IMR-90 (cell line): ENCODE results near the gene INSM1. TPM values are rescaled to one million over a fixed set of nuclear protein-coding genes. Genes with fewer than 3 reads are reported as not detected.

Experiments used
- ATAC-seq: fragments of 200-7000 bp; cut with Tn5 transposase; 2 replicates; pipeline ENCODE4 v1.9.1; 2020; ENCODE audit warnings: low read depth, mild to moderate bottlenecking, moderate library complexity
- BruUV-seq: library from RNA; stranded (reverse); fragments of 400-500 nt; replicated peaks from 2 replicates; lab custom pipeline; 2021; lab: Mats Ljungman, UMichigan
- CTCF ChIA-PET: fragments of 300-600 bp; formaldehyde crosslinking; extraction: SDS; loops from one replicate; lab custom pipeline; 2021; ENCODE audit warnings: antibody characterized with exemption; lab: Yijun Ruan, JAX
- POLR2A ChIA-PET: fragments of 300-600 bp; sonication (Branson Sonifier 250); formaldehyde crosslinking; loops from one replicate; lab custom pipeline; 2022; ENCODE audit warnings: antibody characterized with exemption; ENCODE audit not compliant: unreplicated experiment; lab: Charles Lee
- DNase-seq: peaks from one replicate; pipeline ENCODE4 v3.0.0; 2013
- H2AFZ ChIP-seq: replicated peaks from 2 replicates; pipeline ENCODE3; 2013; ENCODE audit warnings: low read length, mild to moderate bottlenecking; ENCODE audit not compliant: poor library complexity
- H2AK5ac ChIP-seq: 2 replicates; pipeline ENCODE4 v1.6.1; 2013; ENCODE audit warnings: low read depth, low read length, inconsistent platforms
- H2AK9ac ChIP-seq: replicated peaks from 2 replicates; pipeline ENCODE3; 2013; ENCODE audit warnings: mild to moderate bottlenecking, low read depth, low read length, moderate library complexity; ENCODE audit not compliant: poor library complexity
- H2BK120ac ChIP-seq: 2 replicates; pipeline ENCODE4 v1.6.1; 2013; ENCODE audit warnings: low read depth, low read length, inconsistent platforms
- H2BK15ac ChIP-seq: 3 replicates; pipeline ENCODE4 v1.6.1; 2013; ENCODE audit warnings: low read depth, low read length, inconsistent platforms
- H2BK20ac ChIP-seq: 2 replicates; pipeline ENCODE4 v1.6.1; 2013; ENCODE audit warnings: low read depth, mild to moderate bottlenecking, inconsistent platforms, low read length, moderate library complexity
- H2BK5ac ChIP-seq: 2 replicates; pipeline ENCODE4 v1.6.1; 2013; ENCODE audit warnings: mild to moderate bottlenecking, low read depth, low read length, inconsistent platforms; ENCODE audit not compliant: poor library complexity, severe bottlenecking
- H3K14ac ChIP-seq: replicated peaks from 2 replicates; pipeline ENCODE4 v1.6.1; 2013; ENCODE audit warnings: low read depth, low read length, inconsistent platforms
- H3K18ac ChIP-seq: 2 replicates; pipeline ENCODE4 v1.6.1; 2013; ENCODE audit warnings: low read depth, low read length, control low read depth
- H3K23ac ChIP-seq: 2 replicates; pipeline ENCODE4 v1.6.1; 2013; ENCODE audit warnings: low read depth, low read length, inconsistent platforms
- H3K27ac ChIP-seq: 2 replicates; pipeline ENCODE4 v1.5.1; 2013; ENCODE audit warnings: mild to moderate bottlenecking, control low read depth, low read length; ENCODE audit not compliant: insufficient read depth
- H3K27me3 ChIP-seq: 2 replicates; pipeline ENCODE4 v1.6.1; 2013; ENCODE audit warnings: low read length; ENCODE audit not compliant: control insufficient read depth, insufficient read depth
- H3K36me3 ChIP-seq: 2 replicates; pipeline ENCODE4 v1.6.1; 2013; ENCODE audit warnings: low read length, mixed read lengths; ENCODE audit not compliant: control insufficient read depth, insufficient read depth
- H3K4ac ChIP-seq: 2 replicates; pipeline ENCODE4 v1.6.1; 2013; ENCODE audit warnings: low read depth, low read length, inconsistent platforms
- H3K4me1 ChIP-seq: 2 replicates; pipeline ENCODE4 v1.6.1; 2013; ENCODE audit warnings: low read length, mixed read lengths; ENCODE audit not compliant: control insufficient read depth, insufficient read depth
- H3K4me2 ChIP-seq: 2 replicates; pipeline ENCODE4 v1.6.1; 2013; ENCODE audit warnings: low read depth, mild to moderate bottlenecking, control low read depth, low read length, moderate library complexity
- H3K4me3 ChIP-seq: 2 replicates; pipeline ENCODE4 v1.5.1; 2013; ENCODE audit warnings: low read depth, mild to moderate bottlenecking, control low read depth, low read length, moderate library complexity; ENCODE audit not compliant: insufficient read depth
- H3K56ac ChIP-seq: 2 replicates; pipeline ENCODE4 v1.6.1; 2013; ENCODE audit warnings: low read length, inconsistent platforms; ENCODE audit not compliant: insufficient read depth; ENCODE audit errors: extremely low read depth
- H3K79me1 ChIP-seq, 2 experiments: 2 replicates each; pipeline ENCODE4 v1.6.1; 2013; ENCODE audit warnings: low read length in 2 of 2, inconsistent platforms in 1 of 2, low read depth in 1 of 2
- H3K9ac ChIP-seq: 2 replicates; pipeline ENCODE4 v1.6.1; 2013; ENCODE audit warnings: low read depth, low read length, control low read depth
- H3K9me1 ChIP-seq: 2 replicates; pipeline ENCODE4 v1.6.1; 2013; ENCODE audit warnings: low read length, inconsistent platforms; ENCODE audit not compliant: insufficient read depth
- H3K9me3 ChIP-seq: 2 replicates; pipeline ENCODE4 v1.6.1; 2013; ENCODE audit warnings: low read length; ENCODE audit not compliant: control insufficient read depth, insufficient read depth
- H4K20me1 ChIP-seq: 2 replicates; pipeline ENCODE4 v1.6.1; 2013; ENCODE audit warnings: low read length, inconsistent platforms; ENCODE audit not compliant: insufficient read depth
- H4K5ac ChIP-seq: 2 replicates; pipeline ENCODE4 v1.6.1; 2013; ENCODE audit warnings: mild to moderate bottlenecking, low read depth, low read length, control low read depth
- H4K8ac ChIP-seq, 2 experiments: 2 replicates each; pipeline ENCODE4 v1.6.1; 2013; ENCODE audit warnings: low read depth in 2 of 2, low read length in 2 of 2, control low read depth in 1 of 2, inconsistent platforms in 1 of 2
- H4K91ac ChIP-seq: 2 replicates; pipeline ENCODE4 v1.6.1; 2013; ENCODE audit warnings: low read depth, low read length, inconsistent platforms; ENCODE audit not compliant: insufficient read depth
- CHD1 ChIP-seq: IDR thresholded peaks from 2 replicates; pipeline ENCODE4 v1.6.1; 2012; ENCODE audit warnings: low read depth, low read length, improper control_type of control experiment
- ELK1 ChIP-seq: fragments of 150-350 bp; IDR thresholded peaks from 2 replicates; pipeline ENCODE4 v1.6.1; 2016; ENCODE audit warnings: low read depth, mild to moderate bottlenecking, low read length, moderate library complexity, borderline replicate concordance
- MAFK ChIP-seq: IDR thresholded peaks from 2 replicates; pipeline ENCODE4 v1.6.1; 2012; ENCODE audit warnings: low read depth, low read length, improper control_type of control experiment
- MAZ ChIP-seq: IDR thresholded peaks from 2 replicates; pipeline ENCODE4 v1.6.1; 2012; ENCODE audit warnings: low read depth, mild to moderate bottlenecking, low read length, improper control_type of control experiment, moderate library complexity, borderline replicate concordance
- MXI1 ChIP-seq: IDR thresholded peaks from 2 replicates; pipeline ENCODE4 v1.6.1; 2012; ENCODE audit warnings: low read depth, mild to moderate bottlenecking, low read length, moderate library complexity, borderline replicate concordance
- NFE2L2 ChIP-seq: fragments of 150-350 bp; IDR thresholded peaks from 2 replicates; pipeline ENCODE4 v1.6.1; 2016; ENCODE audit warnings: low read depth, mild to moderate bottlenecking, low read length
- RAD21 ChIP-seq: IDR thresholded peaks from 2 replicates; pipeline ENCODE4 v1.6.1; 2012; ENCODE audit warnings: low read length, improper control_type of control experiment
- RCOR1 ChIP-seq: IDR thresholded peaks from 2 replicates; pipeline ENCODE4 v1.6.1; 2012; ENCODE audit warnings: mild to moderate bottlenecking, low read length, improper control_type of control experiment; ENCODE audit not compliant: insufficient replicate concordance
- SMC3 ChIP-seq: fragments of 150-350 bp; IDR thresholded peaks from 2 replicates; pipeline ENCODE4 v1.6.1; 2016; ENCODE audit warnings: low read depth, mild to moderate bottlenecking, antibody characterized with exemption, low read length, moderate library complexity
- USF2 ChIP-seq: fragments of 150-350 bp; IDR thresholded peaks from 2 replicates; pipeline ENCODE4 v1.6.1; 2017; ENCODE audit warnings: mild to moderate bottlenecking, antibody characterized with exemption, low read length, low read depth
- WGBS, 2 experiments: methylation state at CpG; one replicate each; pipeline versions ENCODE4 v1.1.5 to v1.1.7; 2013; ENCODE audit warnings: missing lambda C conversion rate in 2 of 2; ENCODE audit not compliant: insufficient read length in 1 of 2; ENCODE audit errors: extremely low coverage in 2 of 2; 5-methylcytosine and 5-hydroxymethylcytosine counted together
- dilution Hi-C: fragments of 300-500 bp; cut with HindIII; formaldehyde crosslinking; loops from one replicate; pipeline ENCODE4 v1.14.3; 2018; ENCODE audit warnings: low sequenced_read_pairs; ENCODE audit not compliant: unreplicated experiment
- in situ Hi-C: fragments of 300-500 bp; cut with MboI; formaldehyde crosslinking; loops from 3 replicates; pipeline ENCODE4 v1.14.3; 2019; ENCODE audit warnings: low sequenced_read_pairs, inconsistent platforms, mixed read lengths
- intact Hi-C: fragments of 100-400 bp; cut with micrococcal nuclease; formaldehyde crosslinking; loops from 2 replicates; pipeline ENCODE4 v1.10.0; 2022
- polyA plus RNA-seq, 3 experiments: library from polyadenylated mRNA; depleted of rRNA; stranded (reverse); fragments of >200 nt; gene quantifications; 2 replicates each; pipeline ENCODE4 v1.2.3, GENCODE V29; 2012; ENCODE audit warnings: low replicate concordance in 1 of 3
- total RNA-seq: library from RNA; depleted of rRNA; stranded (reverse); fragments of >200 nt; gene quantifications from 2 replicates; pipeline ENCODE4 v1.2.3, GENCODE V29; 2012

The INSM1 gene
- total and polyA plus RNA-seq, 2 of the 4 experiments (the other 2 are of a cell fraction): not detected

GRCh38 chr20:20404633-20405032 is 36.7 kb downstream of the INSM1 start:
- Histone ChIP-seq H4K20me1 (no peaks in the 10 kb centered on the region), H3K9me3 (no peaks in the 10 kb centered on the region), H2AK9ac (no peak overlapping the region), H3K56ac (no peak overlapping the region), H3K18ac (no peak overlapping the region), H2BK20ac (no peak overlapping the region), H2BK5ac (no peak overlapping the region), H3K9ac (no peak overlapping the region), H3K36me3 (no peaks in the 10 kb centered on the region), H4K5ac (no peak overlapping the region), H3K4me2 (no peak overlapping the region), H2BK15ac (no peak overlapping the region), H2AK5ac (no peak overlapping the region), H3K4me3 (no peak overlapping the region), H3K4me1 (no peaks in the 10 kb centered on the region), H3K14ac (no peak overlapping the region), H2BK120ac (no peak overlapping the region), H4K91ac (no peak overlapping the region), H3K4ac (no peak overlapping the region), H3K79me1 (no peaks in the 10 kb centered on the region), H3K27me3 (no peaks in the 10 kb centered on the region; the same call in none of the 2 replicates), H3K27ac (no peak overlapping the region), H4K8ac (no peak overlapping the region), H3K9me1 (no peaks in the 10 kb centered on the region; the same call in 1 of the 2 replicates), H3K23ac (no peak overlapping the region), H2AFZ (no peak overlapping the region)
- dilution Hi-C loops (no loop called here), in situ Hi-C loops (no loop called here), intact Hi-C loops (no loop called here)
- BruUV-seq: no TSS peak
- ChIA-PET POLR2A (no interaction called here), CTCF (no interaction called here)
- WGBS, 2 experiments: no CpG with 5 or more reads among the region's 5 CpGs
- no peak for ATAC-seq
- TF ChIP-seq MAFK (no peak), ELK1 (no peak), MAZ (no peak), SMC3 (no peak), MXI1 (no peak), RAD21 (no peak), CHD1 (no peak), NFE2L2 (no peak), RCOR1 (no peak), USF2 (no peak)
- DNase-seq: no peak
